ENCODE data around the gene VCL.
A peak's percentile ranks its signal among the peaks of the same experiment; 100 is the strongest.
"Not testable (repeated sequence)": the region's sequence is repeated elsewhere in the genome, so short reads cannot be mapped to it uniquely, and the experiment has no call there.

The VCL gene

GRCh38 chr10:74044419-74044818, 46.5 kb downstream of the VCL start:
- DNase-seq: no peak

- no peak for DNase-seq
Measured at GRCh38 chr10:74047304-74047703, 49.4 kb downstream of the VCL start.

DNA sequence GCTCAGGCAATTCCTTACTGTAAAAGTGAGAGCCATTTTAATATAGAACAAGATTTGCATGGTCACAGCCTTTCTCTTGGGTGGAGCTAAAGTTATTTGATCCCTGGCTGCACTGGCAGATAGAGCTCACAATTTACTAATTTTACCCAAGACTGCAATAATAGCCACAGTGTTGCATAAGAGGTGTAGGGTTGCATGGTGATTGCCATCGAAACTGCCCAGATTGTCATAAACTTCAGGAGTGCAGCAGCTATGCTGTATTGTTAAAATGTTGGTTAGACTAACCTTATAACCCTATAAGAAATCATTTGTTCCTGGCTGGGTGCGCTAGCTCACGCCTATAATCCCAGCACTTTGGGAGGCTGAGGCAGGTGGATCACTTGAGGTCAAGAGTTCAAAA, 50.0 kb downstream of the VCL start:
- DNase-seq: no peak

DNA sequence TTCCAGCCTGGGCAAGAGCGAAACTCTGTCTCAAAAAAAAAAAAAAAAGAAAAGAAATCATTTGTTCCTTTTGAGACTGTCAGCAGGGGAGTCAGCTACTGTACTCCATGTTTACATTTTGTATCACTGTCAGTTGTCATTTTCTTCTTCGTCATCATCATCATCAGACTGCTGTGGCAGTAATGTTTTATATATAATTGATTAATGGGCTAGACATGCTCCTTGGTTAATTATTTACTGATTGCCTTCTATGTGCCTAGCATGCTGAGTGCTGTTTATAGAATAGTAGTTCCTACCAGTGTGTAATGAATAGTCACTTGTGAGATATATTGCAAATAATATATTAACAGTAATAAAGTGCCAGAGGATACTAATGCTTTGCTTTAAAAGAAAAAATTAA, 50.5 kb downstream of the VCL start:
- DNase-seq: no peak

DNA sequence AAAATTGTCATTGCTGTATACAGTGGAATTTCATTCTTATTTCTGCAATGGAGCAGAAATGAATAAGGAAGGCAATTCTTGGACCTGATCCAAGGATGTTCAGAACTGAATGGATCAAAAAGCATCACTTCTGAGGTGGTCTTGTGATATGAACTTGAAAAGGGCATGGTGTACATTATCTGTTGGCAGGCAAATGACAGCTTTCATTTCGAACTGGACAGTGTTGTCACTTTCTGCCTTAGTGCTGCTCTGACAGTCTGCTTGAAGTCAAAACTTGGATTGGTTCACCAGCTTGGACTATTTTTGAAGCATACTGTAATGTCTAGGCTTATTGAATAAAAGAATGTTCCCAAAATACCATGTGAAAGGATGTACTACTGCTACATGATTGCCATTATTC, 52.0 kb downstream of the VCL start:
- DNase-seq: no peak

- DNase-seq: no peak
Measured at GRCh38 chr10:74050653-74051052, 52.7 kb downstream of the VCL start.

GRCh38 chr10:74051736-74052342, 53.9 kb downstream of the VCL start:
- DNase-seq: no peak

DNA sequence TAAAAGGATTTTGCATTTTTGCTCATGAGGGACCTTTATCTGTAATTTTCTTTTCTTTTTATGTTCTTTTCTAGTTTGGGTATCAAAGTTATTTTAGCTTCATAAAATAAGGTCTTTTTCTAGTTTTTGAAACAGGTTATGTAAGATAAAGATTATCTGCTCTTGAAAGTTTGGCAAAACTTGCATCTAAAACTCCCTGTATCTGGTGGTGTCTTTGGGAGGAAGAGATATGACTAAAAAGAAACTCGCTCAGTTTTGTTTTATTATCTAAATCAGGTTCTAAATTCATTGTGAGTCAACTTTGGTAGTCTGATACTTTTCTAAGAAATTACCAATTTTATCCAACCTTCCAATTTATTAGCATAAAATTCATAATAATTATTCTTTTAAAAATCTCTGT, 55.1 kb downstream of the VCL start:
- DNase-seq: no peak

DNA sequence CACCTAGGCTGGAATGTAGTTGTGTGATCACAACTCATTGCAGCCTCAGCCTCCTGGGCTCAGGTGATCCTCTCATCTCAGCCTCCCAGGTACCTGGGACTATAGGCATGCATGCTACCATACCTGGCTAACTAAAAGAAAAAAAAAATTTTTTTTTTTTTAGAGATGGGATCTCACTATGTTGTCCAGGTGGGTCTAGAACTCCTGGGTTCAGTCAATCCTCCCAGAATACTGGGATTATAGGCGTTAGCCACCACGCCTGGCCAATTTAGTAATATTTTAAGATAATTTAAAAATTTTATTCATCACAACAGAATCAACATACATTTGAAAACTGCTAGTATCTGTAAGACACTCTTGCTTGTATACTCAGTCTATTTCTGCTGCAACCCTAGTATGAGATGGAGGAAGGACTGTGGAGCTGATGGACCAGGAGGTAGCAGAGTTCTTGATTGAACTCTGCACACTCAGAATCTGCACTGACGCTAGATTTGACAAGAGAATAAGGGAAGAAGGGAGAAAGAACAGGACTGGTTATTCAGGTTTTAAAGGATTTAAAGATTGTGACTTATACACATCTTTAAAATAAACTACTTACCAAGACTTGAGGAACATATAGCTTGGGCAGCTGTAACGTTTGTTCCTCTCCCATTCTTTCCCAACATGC, 57.6 kb downstream of the VCL start:
- no peak for DNase-seq

DNA sequence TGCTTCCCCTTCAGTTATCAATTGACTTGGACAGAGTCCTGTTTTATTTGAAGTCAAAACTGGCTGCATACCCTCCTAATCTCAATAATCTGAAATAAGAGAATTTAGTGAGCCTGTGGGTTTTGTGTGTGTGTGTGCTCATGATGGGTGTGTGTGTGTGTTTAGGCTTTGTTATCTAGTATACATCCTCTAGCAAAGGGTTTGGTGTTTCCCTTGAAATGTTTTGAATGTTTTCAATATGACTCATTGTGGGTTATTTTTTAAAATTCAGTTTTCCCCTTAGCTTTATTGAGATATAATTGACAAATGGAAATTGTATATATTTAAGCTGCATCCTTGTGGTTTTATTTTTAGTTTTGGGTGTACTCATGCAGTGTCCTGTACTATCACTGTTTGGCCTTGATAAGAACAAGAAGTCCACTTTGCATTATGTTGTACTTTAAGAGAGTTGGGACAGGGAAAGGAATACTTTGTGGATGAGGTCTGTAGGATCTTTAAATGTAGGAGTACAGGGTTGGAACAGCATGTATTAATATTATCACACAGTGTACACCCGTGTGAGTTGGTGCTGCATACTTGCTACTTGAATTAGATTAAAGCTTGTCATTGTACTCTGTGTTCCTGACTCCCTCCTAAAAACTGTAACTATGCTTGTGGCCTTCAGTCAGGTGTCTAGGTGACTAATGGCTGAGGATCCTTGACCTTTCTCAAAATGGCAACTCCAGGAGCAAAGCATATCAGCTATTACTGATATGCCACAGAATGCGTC, 58.3 kb downstream of the VCL start:
- no peak for DNase-seq

GRCh38 chr10:74058071-74058470, 60.2 kb downstream of the VCL start:
- DNase-seq: no peak

DNA sequence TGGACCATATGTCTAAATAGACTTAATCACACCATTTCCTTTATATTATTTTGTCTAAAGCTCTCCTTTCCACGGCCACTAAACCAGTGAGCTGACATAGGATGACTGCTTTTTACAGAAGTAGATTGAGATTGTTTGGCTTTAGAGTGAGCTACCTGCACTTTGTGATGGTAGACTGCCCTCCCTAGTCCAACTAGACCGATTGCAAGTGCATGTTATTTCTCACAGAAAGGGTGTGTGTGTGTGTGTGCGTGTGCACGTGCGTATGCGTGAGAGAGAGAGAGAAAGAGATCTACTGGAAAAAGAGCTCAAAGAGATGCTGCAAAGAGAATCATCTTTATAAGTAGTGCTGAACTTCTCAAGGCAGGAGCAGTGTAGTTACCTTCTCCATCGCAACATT, 60.7 kb downstream of the VCL start:
- DNase-seq: no peak

DNA sequence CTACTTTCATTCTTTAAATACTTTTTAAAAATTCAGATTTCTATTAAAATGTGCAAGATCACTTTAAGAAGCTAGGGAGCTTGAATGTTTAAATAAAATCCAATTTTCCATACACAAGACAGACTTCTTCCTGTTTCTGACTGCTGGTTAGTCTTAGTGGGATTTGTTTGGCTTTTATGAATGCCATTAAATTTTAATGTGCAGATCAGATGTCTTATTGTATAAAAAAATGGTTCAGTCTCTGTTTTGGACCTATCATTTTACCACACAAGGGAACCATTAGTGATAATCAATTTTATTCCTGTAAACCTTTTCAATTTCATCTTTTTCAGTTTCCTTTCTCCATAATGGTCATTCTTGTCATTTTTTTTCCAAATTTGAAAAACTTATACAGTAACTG, 63.2 kb downstream of the VCL start:
- DNase-seq: no peak

- DNase-seq: not testable (repeated sequence)
Measured at GRCh38 chr10:74061978-74062377, 64.1 kb downstream of the VCL start.

- DNase-seq: no peak
Measured at GRCh38 chr10:74063256-74063655, 65.3 kb downstream of the VCL start.

DNA sequence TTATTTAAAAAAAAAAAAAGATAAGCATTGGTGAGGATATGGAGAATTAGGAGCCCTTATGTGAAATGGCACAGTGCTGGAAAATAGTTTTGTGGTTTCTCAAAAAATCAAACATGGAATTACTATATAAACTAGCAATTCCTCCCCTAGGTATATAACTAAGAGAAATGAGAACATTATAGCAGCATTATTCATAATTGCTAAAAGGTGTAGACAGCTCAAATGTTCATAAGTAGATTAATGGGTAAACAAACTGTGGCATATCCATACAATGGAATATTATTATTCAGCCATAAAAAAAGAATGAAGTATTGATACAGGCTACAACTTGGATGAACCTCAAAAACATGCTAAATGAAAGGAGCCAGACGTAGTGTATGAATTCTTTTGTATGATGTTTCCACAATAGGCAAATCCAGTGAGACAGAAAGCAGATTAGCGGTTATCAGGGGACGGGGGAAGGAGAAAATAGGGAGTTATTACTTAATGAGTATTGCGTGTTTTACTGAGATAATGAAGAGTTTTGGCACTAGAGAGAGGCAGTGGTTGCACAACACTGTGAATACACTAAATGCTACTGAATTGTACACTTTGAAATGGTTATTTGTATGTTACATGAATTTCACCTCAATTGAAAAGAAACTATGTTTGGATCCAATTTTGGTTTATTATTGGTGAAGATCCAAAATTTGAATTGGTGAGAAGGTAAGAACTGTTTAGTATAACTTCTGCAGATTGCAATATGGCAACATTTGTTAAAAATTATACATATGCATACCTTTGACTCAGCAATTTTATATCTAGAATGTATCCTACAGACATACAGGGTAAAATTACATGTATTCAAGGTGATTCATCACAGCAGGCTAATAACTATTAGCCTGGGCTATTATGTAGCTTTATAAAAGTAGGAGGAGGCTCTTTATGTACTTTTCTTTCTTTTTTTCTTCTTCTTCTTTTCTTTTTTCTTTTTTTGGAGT, 69.7 kb downstream of the VCL start:
- DNase-seq: no peak

DNA sequence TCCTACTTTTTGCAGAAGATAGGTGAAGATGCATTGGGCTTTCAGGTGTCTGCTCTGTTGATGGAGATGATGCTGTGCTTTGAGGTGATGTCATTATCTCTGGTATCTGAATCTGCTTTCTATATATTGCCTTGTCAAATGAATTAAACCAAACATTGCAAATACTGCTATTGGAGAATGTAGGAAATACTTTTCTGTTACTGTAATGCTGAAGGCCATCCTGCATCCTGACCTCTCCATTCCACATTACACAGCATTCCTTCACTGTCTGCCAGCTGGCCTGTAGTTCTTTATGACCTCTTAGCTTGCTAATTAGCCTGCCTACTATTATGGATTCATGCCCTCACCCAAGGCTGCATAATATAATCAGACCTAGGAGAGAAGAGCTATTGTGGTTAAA, 73.2 kb downstream of the VCL start:
- no peak for DNase-seq

DNA sequence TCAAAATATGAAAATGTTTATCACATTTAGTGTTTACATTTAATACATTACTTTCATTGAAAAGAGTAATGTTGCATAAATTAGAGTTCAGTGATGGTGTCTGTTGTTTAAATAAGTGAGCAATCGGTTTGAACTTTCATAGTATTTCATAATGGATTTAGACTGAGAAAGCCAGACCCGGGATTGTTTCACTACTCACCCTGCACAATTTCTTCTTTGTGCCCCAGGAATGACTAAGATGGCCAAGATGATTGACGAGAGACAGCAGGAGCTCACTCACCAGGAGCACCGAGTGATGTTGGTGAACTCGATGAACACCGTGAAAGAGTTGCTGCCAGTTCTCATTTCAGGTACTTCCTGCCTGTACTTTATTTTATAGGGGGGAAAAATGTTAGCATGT, 74.6 kb downstream of the VCL start:
- no peak for DNase-seq

- no peak for DNase-seq
Measured at GRCh38 chr10:74075906-74076305, 78.0 kb downstream of the VCL start.

DNA sequence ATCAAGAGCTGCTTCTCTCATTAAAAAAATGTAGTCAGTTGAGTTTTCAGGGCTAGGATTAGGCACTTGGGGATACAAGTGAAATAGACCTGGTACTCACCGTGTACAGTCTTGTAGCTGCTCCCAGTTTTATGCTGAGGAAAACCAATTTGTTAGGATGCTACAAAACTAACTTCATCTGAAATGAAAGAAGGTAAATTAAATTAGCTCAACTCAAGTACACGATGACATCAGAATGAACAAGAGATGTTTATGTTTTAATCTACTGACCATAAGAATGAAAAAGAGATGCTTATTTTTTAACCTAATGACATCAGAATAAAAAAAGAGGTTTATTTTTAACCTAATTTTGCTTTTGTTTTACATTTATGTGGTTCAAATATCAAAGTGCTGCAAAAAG, 79.0 kb downstream of the VCL start:
- no peak for DNase-seq

- DNase-seq: no peak
Measured at GRCh38 chr10:74077416-74077815, 79.5 kb downstream of the VCL start.

- peak; percentile 8 for DNase-seq
Measured at GRCh38 chr10:74078037-74078436, 80.1 kb downstream of the VCL start.

Data from effector CD4-positive, alpha-beta T cell (primary cell).